ENCODE data around the gene MAP7.

- TF ChIP-seq CTCF (IDR thresholded peaks at IDR 0.05) (no peak), POLR2A (IDR thresholded peaks at IDR 0.05) (no peak)
Measured at GRCh38 chr6:136486357-136486756, 63.9 kb downstream of the MAP7 start.

Measured in esophagus squamous epithelium (tissue), 4 donors.